HepG2 (cell line): ENCODE measurements around the gene NAALAD2.

Experiments used
- EHMT2 ChIP-seq: fragments of 200-600 bp; sonication (generic); IDR thresholded peaks from 2 replicates; pipeline ENCODE4 v1.7.0; 2017; ENCODE audit warnings: antibody characterized with exemption, low read depth, low read length, borderline replicate concordance
- GRHL1 ChIP-seq: sonication (generic); formaldehyde crosslinking; conservative IDR thresholded peaks from 2 replicates; pipeline ENCODE4 v1.8.0; 2022; ENCODE audit warnings: missing genetic modification reagents
- IRF2 ChIP-seq: IDR thresholded peaks from 2 replicates; pipeline ENCODE4 v1.6.1; 2018; ENCODE audit warnings: missing genetic modification reagents, missing compliant biosample characterization
- MNT ChIP-seq: fragments of 450-650 bp; IDR thresholded peaks from 2 replicates; pipeline ENCODE4 v1.6.1; 2016
- PCBP1 ChIP-seq: fragments of 200-400 bp; formaldehyde crosslinking; IDR thresholded peaks from 2 replicates; pipeline ENCODE4 v1.6.1; 2017; ENCODE audit warnings: mild to moderate bottlenecking, low read depth, low read length, borderline replicate concordance
- POLR2AphosphoS5 ChIP-seq: IDR thresholded peaks from 2 replicates; pipeline ENCODE4 v1.6.1; 2012; ENCODE audit warnings: low read depth, low read length
- RELA ChIP-seq: sonication (generic); formaldehyde crosslinking; IDR thresholded peaks from 2 replicates; pipeline ENCODE4 v1.4.0; 2020; ENCODE audit warnings: missing genetic modification reagents
- RXRA ChIP-seq: sonication (generic); formaldehyde crosslinking; IDR thresholded peaks from 2 replicates; pipeline ENCODE4 v1.5.1; 2020; ENCODE audit warnings: missing genetic modification reagents
- ZBTB39 ChIP-seq: sonication (generic); formaldehyde crosslinking; IDR thresholded peaks from 2 replicates; pipeline ENCODE4 v1.5.0; 2020; ENCODE audit warnings: missing genetic modification reagents
- ZNF276 ChIP-seq: sonication (generic); formaldehyde crosslinking; IDR thresholded peaks from 2 replicates; pipeline ENCODE4 v1.4.0; 2020; ENCODE audit warnings: mild to moderate bottlenecking, low read depth, missing genetic modification reagents
- ZNF451 ChIP-seq: sonication (generic); formaldehyde crosslinking; IDR thresholded peaks from 2 replicates; pipeline ENCODE4 v1.5.0; 2020; ENCODE audit warnings: mild to moderate bottlenecking, missing genetic modification reagents
- ZNF670 ChIP-seq: sonication (generic); formaldehyde crosslinking; IDR thresholded peaks from 2 replicates; pipeline ENCODE4 v1.8.0; 2022; ENCODE audit warnings: mild to moderate bottlenecking, missing genetic modification reagents, borderline replicate concordance

- TF ChIP-seq IRF2 (CRISPR knock-in tag), result no peak
- no peak for TF ChIP-seq ZNF670
- TF ChIP-seq PCBP1, result no peak
- TF ChIP-seq GRHL1 (CRISPR knock-in tag), result no peak
- TF ChIP-seq ZBTB39 (CRISPR knock-in tag), result no peak
- TF ChIP-seq MNT, result no peak
- no peak for TF ChIP-seq ZNF451 (CRISPR knock-in tag)
- no peak for TF ChIP-seq ZNF276 (CRISPR knock-in tag)
- no peak for TF ChIP-seq POLR2AphosphoS5
- no peak for TF ChIP-seq EHMT2
- no peak for TF ChIP-seq RELA (CRISPR knock-in tag)
- no peak for TF ChIP-seq RXRA (CRISPR knock-in tag)
Observed at GRCh38 chr11:90171359-90171758, 36.9 kb downstream of the NAALAD2 start.
